GM12878 (cell line): ENCODE results near the gene JAGN1. TPM values are rescaled to one million over a fixed set of nuclear protein-coding genes. Genes with fewer than 3 reads are reported as not detected.

Experiments
- BACH1 ChIP-seq: fragments of 450-650 bp; IDR thresholded peaks from 2 replicates; pipeline ENCODE4 v1.6.1; 2017; ENCODE audit warnings: mild to moderate bottlenecking, borderline replicate concordance
- BHLHE40 ChIP-seq, 2 experiments: fragments of 450-650 bp in 1 of 2; IDR thresholded peaks; 2 replicates each; pipeline ENCODE4 v1.6.1; 2011 to 2017; ENCODE audit warnings: low read depth in 2 of 2, borderline replicate concordance in 1 of 2, improper control_type of control experiment in 1 of 2, low read length in 1 of 2, mild to moderate bottlenecking in 1 of 2
- CBFB ChIP-seq: IDR thresholded peaks from 2 replicates; pipeline ENCODE4 v1.6.1; 2016; ENCODE audit warnings: antibody characterized with exemption, low read depth
- CHD4 ChIP-seq: fragments of 200-600 bp; sonication (generic); IDR thresholded peaks from 2 replicates; pipeline ENCODE4 v1.6.1; 2016; ENCODE audit warnings: mild to moderate bottlenecking
- DPF2 ChIP-seq: fragments of 450-650 bp; IDR thresholded peaks from 2 replicates; pipeline ENCODE4 v1.6.1; 2017; ENCODE audit warnings: mild to moderate bottlenecking
- HDGF ChIP-seq: fragments of 450-650 bp; IDR thresholded peaks from 2 replicates; pipeline ENCODE4 v1.6.1; 2016; ENCODE audit warnings: antibody characterized with exemption
- IKZF2 ChIP-seq, 2 experiments: fragments of 450-650 bp; IDR thresholded peaks; 2 replicates each; pipeline ENCODE4 v1.6.1; 2017; ENCODE audit warnings: mild to moderate bottlenecking in 2 of 2, moderate library complexity in 2 of 2
- MEF2A ChIP-seq: IDR thresholded peaks from 2 replicates; pipeline ENCODE4 v1.6.1; 2011; ENCODE audit warnings: low read depth, mild to moderate bottlenecking, low read length, moderate library complexity; ENCODE audit not compliant: insufficient read depth
- MEF2B ChIP-seq: fragments of 450-650 bp; IDR thresholded peaks from 2 replicates; pipeline ENCODE4 v1.6.1; 2018; ENCODE audit warnings: mild to moderate bottlenecking, moderate library complexity; ENCODE audit not compliant: partially characterized antibody, poor library complexity, severe bottlenecking
- MTA2 ChIP-seq: fragments of 450-650 bp; IDR thresholded peaks from 2 replicates; pipeline ENCODE4 v1.6.1; 2016; ENCODE audit warnings: low read depth, mild to moderate bottlenecking, moderate library complexity
- MXI1 ChIP-seq: fragments of 150-350 bp; IDR thresholded peaks from 2 replicates; pipeline ENCODE4 v1.6.1; 2011; ENCODE audit warnings: low read depth, mild to moderate bottlenecking, inconsistent platforms, low read length, improper control_type of control experiment
- RBBP5 ChIP-seq: fragments of 200-600 bp; sonication (generic); conservative IDR thresholded peaks from 2 replicates; pipeline ENCODE4 v1.6.1; 2016
- RCOR1 ChIP-seq: conservative IDR thresholded peaks from 2 replicates; pipeline ENCODE4 v1.6.1; 2012; ENCODE audit warnings: low read depth, low read length, improper control_type of control experiment
- RELA ChIP-seq: fragments of 450-650 bp; IDR thresholded peaks from 2 replicates; pipeline ENCODE4 v1.8.0; 2014; ENCODE audit warnings: borderline replicate concordance; ENCODE audit not compliant: partially characterized antibody
- RUNX3 ChIP-seq: IDR thresholded peaks from 2 replicates; pipeline ENCODE4 v1.6.1; 2012; ENCODE audit warnings: low read length, inconsistent platforms
- SMC3 ChIP-seq: IDR thresholded peaks from 2 replicates; pipeline ENCODE4 v1.6.1; 2011; ENCODE audit warnings: low read length, improper control_type of control experiment, borderline replicate concordance
- STAT1 ChIP-seq: fragments of 450-650 bp; conservative IDR thresholded peaks from 2 replicates; pipeline ENCODE4 v1.6.1; 2014; ENCODE audit warnings: antibody characterized with exemption, mild to moderate bottlenecking
- TARDBP ChIP-seq: IDR thresholded peaks from 2 replicates; pipeline ENCODE4 v1.6.1; 2016; ENCODE audit warnings: borderline replicate concordance
- TCF12 ChIP-seq: IDR thresholded peaks from 2 replicates; pipeline ENCODE4 v1.6.1; 2011; ENCODE audit warnings: low read depth, mild to moderate bottlenecking, low read length
- ZNF217 ChIP-seq: fragments of 450-650 bp; IDR thresholded peaks from 2 replicates; pipeline ENCODE4 v1.6.1; 2017; ENCODE audit warnings: antibody characterized with exemption, mild to moderate bottlenecking
- polyA plus RNA-seq, 11 experiments: library from polyadenylated mRNA; depleted of rRNA in 4 of 11; unstranded in 6 of 11; stranded (reverse) in 5 of 11; fragments of >200 nt; fragmentation: Nextera tagmentation in 4 of 11; fragmentation: Illumina TruSeq in 1 of 11; extraction: Ambion mirVana in 4 of 11; extraction: Trizol in 1 of 11; gene quantifications; 1 replicate in 1 of 11; 2 replicates in 10 of 11; pipeline versions ENCODE4 v1.2.1 to v1.2.3, GENCODE V29; 2011 to 2016; ENCODE audit warnings: inconsistent platforms in 2 of 11, missing spikeins in 2 of 11, low read depth in 1 of 11
- total RNA-seq, 4 experiments: library from RNA; depleted of rRNA in 3 of 4; stranded (reverse); fragments of >200 nt in 3 of 4; fragmentation: Illumina TruSeq in 1 of 4; extraction: Trizol in 1 of 4; gene quantifications; 2 replicates each; pipeline versions ENCODE4 v1.2.1 to v1.2.3, GENCODE V29; 2013 to 2021
- TF ChIP-seq, protein P1 (sequence below): fragments of 450-650 bp; IDR thresholded peaks from 2 replicates; pipeline ENCODE4 v1.6.1; 2017; ENCODE audit warnings: mild to moderate bottlenecking
- TF ChIP-seq, protein P2 (sequence below): IDR thresholded peaks from 2 replicates; pipeline ENCODE4 v1.6.1; 2012; ENCODE audit warnings: low read depth, low read length, improper control_type of control experiment
- TF ChIP-seq, protein P3 (sequence below): IDR thresholded peaks from 2 replicates; pipeline ENCODE4 v1.6.1; 2011; ENCODE audit warnings: mild to moderate bottlenecking, low read depth, low read length, moderate library complexity; ENCODE audit not compliant: insufficient replicate concordance
- TF ChIP-seq, protein P4 (sequence below): fragments of 450-650 bp; conservative IDR thresholded peaks from 2 replicates; pipeline ENCODE4 v1.6.1; 2017; ENCODE audit warnings: mild to moderate bottlenecking, moderate library complexity
- TF ChIP-seq, protein P5 (sequence below): fragments of 450-650 bp; IDR thresholded peaks from 2 replicates; pipeline ENCODE4 v1.6.1; 2014; ENCODE audit warnings: mild to moderate bottlenecking

JAGN1 gene
- total and polyA plus RNA-seq, 10 of the 15 experiments (the other 5 are each of a cell fraction or from before 2014, with no cell fraction given), result 23.3 to 56.0 (median 35.4) TPM

DNA sequence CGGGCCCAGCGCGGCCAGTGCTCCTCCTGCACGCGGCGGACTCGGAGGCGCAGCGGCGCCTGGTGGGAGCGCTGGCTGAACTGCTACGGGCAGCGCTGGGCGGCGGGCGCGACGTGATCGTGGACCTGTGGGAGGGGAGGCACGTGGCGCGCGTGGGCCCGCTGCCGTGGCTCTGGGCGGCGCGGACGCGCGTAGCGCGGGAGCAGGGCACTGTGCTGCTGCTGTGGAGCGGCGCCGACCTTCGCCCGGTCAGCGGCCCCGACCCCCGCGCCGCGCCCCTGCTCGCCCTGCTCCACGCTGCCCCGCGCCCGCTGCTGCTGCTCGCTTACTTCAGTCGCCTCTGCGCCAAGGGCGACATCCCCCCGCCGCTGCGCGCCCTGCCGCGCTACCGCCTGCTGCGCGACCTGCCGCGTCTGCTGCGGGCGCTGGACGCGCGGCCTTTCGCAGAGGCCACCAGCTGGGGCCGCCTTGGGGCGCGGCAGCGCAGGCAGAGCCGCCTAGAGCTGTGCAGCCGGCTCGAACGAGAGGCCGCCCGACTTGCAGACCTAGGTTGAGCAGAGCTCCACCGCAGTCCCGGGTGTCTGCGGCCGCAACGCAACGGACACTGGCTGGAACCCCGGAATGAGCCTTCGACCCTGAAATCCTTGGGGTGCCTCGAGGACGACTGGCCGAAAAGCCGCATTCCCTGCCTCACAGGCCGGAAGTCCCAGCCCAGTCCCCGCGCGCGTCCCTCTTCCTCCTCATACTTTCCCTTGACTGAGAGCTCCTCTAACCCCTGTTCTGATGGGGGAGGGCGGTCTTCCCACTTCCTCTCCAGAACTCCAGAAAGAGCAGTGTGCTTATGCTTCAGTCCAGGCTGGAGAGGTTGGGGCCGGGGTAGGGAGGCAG, 25.1 kb downstream of the JAGN1 start (continued):
- TF ChIP-seq ZNF217 (0 out of 2 replicates have a peak, but pooled peaks have one; percentile 39), HDGF (no peak), RELA (no peak), TARDBP (no peak), TCF12 (no peak), BACH1 (peak; percentile 95), DPF2 (peak; percentile 77), RCOR1 (no peak), RBBP5 (no peak), MEF2B (no peak), MXI1 (no peak), IKZF2 (IDR thresholded peaks at IDR 0.05) (peak; percentile 20 to 32; a peak in 2 of 4 replicates), CHD4 (no peak), RUNX3 (no peak), BHLHE40 (IDR thresholded peaks at IDR 0.05; ENCODE audit: borderline replicate concordance in 1 of 2, low read depth in 2 of 2, low read length in 1 of 2) (peak; percentile 40 to 89; a peak in 3 of 4 replicates), MTA2 (no peak), MEF2A (no peak), SMC3 (no peak), STAT1 (no peak), CBFB (no peak)
- TF ChIP-seq, protein P1, sequence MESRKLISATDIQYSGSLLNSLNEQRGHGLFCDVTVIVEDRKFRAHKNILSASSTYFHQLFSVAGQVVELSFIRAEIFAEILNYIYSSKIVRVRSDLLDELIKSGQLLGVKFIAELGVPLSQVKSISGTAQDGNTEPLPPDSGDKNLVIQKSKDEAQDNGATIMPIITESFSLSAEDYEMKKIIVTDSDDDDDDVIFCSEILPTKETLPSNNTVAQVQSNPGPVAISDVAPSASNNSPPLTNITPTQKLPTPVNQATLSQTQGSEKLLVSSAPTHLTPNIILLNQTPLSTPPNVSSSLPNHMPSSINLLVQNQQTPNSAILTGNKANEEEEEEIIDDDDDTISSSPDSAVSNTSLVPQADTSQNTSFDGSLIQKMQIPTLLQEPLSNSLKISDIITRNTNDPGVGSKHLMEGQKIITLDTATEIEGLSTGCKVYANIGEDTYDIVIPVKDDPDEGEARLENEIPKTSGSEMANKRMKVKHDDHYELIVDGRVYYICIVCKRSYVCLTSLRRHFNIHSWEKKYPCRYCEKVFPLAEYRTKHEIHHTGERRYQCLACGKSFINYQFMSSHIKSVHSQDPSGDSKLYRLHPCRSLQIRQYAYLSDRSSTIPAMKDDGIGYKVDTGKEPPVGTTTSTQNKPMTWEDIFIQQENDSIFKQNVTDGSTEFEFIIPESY, result no peak
- TF ChIP-seq, protein P2, sequence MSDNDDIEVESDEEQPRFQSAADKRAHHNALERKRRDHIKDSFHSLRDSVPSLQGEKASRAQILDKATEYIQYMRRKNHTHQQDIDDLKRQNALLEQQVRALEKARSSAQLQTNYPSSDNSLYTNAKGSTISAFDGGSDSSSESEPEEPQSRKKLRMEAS, result peak; percentile 44; the same call in 1 of the 2 replicates
- TF ChIP-seq, protein P3, sequence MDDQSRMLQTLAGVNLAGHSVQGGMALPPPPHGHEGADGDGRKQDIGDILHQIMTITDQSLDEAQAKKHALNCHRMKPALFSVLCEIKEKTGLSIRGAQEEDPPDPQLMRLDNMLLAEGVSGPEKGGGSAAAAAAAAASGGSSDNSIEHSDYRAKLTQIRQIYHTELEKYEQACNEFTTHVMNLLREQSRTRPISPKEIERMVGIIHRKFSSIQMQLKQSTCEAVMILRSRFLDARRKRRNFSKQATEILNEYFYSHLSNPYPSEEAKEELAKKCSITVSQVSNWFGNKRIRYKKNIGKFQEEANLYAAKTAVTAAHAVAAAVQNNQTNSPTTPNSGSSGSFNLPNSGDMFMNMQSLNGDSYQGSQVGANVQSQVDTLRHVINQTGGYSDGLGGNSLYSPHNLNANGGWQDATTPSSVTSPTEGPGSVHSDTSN, result no peak
- TF ChIP-seq, protein P4, sequence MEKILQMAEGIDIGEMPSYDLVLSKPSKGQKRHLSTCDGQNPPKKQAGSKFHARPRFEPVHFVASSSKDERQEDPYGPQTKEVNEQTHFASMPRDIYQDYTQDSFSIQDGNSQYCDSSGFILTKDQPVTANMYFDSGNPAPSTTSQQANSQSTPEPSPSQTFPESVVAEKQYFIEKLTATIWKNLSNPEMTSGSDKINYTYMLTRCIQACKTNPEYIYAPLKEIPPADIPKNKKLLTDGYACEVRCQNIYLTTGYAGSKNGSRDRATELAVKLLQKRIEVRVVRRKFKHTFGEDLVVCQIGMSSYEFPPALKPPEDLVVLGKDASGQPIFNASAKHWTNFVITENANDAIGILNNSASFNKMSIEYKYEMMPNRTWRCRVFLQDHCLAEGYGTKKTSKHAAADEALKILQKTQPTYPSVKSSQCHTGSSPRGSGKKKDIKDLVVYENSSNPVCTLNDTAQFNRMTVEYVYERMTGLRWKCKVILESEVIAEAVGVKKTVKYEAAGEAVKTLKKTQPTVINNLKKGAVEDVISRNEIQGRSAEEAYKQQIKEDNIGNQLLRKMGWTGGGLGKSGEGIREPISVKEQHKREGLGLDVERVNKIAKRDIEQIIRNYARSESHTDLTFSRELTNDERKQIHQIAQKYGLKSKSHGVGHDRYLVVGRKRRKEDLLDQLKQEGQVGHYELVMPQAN, result 0 out of 2 replicates have a peak, but pooled peaks have one; percentile 36
- TF ChIP-seq, protein P5, sequence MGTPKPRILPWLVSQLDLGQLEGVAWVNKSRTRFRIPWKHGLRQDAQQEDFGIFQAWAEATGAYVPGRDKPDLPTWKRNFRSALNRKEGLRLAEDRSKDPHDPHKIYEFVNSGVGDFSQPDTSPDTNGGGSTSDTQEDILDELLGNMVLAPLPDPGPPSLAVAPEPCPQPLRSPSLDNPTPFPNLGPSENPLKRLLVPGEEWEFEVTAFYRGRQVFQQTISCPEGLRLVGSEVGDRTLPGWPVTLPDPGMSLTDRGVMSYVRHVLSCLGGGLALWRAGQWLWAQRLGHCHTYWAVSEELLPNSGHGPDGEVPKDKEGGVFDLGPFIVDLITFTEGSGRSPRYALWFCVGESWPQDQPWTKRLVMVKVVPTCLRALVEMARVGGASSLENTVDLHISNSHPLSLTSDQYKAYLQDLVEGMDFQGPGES, result no peak
